Left hindlimb (tissue), 1 donor: ENCODE data around the gene C19orf47.

Experiments
- DNase-seq: peaks from one replicate; pipeline ENCODE4 v3.0.0-alpha.2; 2018

C19orf47 gene

DNA sequence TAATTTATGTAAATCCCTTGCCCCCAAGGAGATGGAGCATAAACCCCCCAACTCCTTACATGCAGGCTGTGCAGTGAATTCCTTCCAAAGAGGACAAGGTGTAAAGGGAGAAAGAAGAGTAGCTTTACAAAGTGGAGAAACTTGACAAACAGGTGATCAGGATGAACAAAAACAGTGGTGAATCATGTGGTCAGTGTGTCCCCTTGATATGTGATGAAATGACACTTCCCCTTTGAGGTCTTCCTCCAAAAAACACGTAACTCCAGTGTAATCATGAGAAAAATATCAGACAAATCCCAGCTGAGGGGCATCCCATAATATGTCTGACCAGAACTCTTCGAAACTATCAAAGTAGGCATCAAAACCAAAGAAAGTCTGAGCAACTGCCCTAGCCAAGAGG, 33.5 kb downstream of the C19orf47 start:
- DNase-seq = no peak

GRCh38 chr19:40313229-40313983, 34.8 kb downstream of the C19orf47 start:
- DNase-seq = no peak

GRCh38 chr19:40312533-40312932, 35.7 kb downstream of the C19orf47 start:
- no peak for DNase-seq

GRCh38 chr19:40309666-40310065, 38.5 kb downstream of the C19orf47 start:
- DNase-seq = no peak

DNA sequence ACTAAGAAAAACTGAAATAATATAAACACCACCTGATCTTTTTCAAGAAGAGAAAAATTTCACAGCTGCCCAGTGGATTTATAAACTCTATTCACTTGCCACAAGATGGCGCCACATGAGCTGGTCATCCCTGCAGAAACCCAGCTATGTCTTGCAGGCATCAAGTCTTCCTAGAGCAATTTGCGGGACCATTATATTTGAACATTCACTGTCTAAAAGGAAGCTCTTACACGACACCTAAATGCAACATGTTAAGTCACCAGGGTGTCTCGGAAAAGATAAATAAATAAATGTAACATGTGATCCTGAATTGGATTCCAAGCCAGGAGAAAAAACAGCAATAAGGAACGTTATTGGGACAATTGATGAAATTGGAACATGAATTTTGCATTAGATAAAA, 42.8 kb downstream of the C19orf47 start:
- peak; percentile 82 for DNase-seq

DNA sequence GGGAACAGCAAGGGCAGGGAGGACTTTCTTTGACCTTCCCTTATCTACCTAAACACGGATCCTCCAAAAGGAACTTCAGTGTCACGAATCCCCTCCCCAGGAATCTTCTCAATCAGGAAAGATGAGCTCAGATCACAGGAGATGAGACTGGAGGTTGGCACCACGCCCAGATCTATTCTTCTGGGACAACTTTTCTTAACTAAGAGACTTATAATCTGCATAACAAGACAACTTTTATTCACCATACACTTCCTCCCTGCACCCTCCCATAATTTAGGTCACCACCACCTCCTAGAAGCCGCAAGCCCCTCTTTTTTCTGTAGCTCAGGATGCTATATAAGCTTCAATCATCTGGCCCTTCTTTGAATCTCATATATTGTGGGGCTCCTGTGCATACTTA, 43.9 kb downstream of the C19orf47 start:
- no peak for DNase-seq

GRCh38 chr19:40303765-40304164, 44.4 kb downstream of the C19orf47 start:
- no peak for DNase-seq

GRCh38 chr19:40302224-40303011, 45.8 kb downstream of the C19orf47 start:
- no peak for DNase-seq

DNA sequence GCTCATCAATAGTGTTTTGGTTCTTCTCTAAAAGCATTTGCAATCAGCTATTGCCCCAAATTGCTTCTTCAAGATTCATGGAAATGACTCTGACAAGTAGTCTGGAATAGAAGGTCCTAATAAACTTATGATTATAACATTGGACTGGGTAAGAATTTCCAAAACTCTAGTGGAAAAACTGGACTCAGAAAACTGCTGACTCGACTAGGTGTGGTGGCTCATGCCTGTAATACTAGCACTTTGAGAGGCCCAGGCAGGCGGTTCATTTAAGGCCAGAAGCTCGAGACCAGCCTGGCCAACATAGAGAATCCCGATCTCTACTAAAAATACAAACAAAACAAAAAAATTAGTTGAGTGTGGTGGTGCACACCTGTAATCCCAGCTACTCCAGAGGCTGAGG, 47.5 kb downstream of the C19orf47 start:
- DNase-seq = no peak

- no peak for DNase-seq
Measured at GRCh38 chr19:40298026-40298425, 50.2 kb downstream of the C19orf47 start.

DNA sequence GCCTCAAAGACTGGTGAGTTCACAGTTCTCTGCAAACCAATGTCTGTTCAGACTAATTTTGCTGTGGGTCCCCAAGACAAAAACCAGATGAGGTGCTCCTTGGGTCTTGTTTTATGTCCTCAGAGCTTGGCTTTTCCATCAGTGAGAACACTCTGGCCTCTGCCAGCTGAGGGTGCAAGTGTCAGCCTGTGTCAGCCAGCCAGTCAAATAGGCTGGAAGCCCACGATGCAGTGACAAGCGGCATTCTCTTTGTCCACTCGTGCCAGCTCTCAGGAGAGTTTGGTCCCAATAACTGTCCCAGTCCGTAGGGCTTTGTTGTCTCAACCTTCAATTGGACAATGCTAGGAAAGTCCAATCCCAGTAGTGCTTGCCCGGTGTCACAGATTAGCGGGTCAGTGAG, 53.6 kb downstream of the C19orf47 start:
- DNase-seq = no peak

DNA sequence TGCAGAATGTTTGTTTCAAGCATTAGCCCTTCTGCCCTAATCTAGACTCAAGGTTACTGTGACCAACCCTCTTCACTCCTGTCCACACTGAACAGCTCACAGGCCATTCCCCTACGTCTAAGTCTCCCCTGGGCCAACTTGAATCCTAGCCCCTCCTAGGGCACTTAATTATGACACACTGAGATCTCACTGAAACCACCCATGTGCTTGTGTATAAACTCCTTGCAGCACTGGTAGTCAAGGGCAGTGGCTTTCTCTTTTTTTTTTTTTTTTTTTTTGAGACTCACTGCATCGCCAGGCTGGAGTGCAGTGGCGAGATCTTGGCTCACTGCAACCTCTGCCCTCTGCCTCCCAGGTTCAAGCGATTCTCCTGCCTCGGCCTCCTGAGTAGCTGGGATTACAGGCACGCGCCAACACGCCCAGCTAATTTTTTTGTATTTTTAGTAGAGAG, 61.2 kb downstream of the C19orf47 start:
- no peak for DNase-seq

- DNase-seq = no peak
Measured at GRCh38 chr19:40286235-40286970, 61.8 kb downstream of the C19orf47 start.

DNA sequence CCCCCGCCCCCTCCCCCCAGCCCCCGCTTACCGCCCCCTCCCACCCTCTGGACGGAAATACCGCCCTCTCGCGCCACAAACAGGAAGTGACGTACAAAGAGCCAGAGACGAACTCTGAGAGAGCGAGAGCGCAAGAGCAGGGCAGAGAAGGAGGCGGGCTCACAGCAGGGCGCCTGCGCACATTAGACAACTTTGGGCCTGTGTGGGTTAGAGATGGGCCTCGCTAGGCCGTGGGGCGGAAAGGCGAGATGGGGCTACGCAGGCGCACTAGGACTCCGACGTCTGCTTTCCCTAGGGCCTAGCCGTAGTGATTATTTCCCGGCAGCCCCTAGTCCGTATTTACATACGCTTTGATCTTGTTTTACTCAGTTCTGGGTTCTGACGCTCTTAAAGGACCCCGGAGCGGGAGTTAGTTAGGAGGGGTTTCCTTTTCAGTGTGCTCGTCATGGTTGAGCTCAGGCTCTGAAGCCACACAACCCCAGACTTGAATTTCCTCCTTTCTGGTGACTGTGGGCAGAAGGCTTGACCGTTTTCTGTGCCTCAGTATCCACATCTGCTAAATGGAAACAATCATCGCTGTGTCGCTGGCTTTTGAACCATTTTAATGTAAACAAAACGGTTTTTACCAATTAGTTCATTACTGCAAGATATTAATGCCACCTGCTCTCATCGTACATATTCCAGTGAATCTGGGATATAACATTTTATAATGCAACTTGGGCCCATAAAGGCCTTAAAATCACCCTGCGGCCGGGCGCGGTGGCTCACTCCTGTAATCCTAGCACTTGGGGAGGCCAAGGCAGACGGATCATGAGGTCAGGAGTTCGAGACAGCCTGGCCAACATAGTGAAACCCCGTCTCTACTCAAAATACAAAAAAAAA, 62.6 kb downstream of the C19orf47 start:
- DNase-seq = peak; percentile 100

- peak; percentile 90 for DNase-seq
Measured at GRCh38 chr19:40284501-40285352, 63.5 kb downstream of the C19orf47 start, which contains the start of gene AKT2. TSS of gene AKT2 (minus strand) at chr19:40285345. CDS start at chr19:40265267, 20,078 bp downstream.

- no peak for DNase-seq
Measured at GRCh38 chr19:40284251-40284500, 64.0 kb downstream of the C19orf47 start.

- peak; percentile 61 for DNase-seq
Measured at GRCh38 chr19:40283414-40284250, 64.6 kb downstream of the C19orf47 start.

DNA sequence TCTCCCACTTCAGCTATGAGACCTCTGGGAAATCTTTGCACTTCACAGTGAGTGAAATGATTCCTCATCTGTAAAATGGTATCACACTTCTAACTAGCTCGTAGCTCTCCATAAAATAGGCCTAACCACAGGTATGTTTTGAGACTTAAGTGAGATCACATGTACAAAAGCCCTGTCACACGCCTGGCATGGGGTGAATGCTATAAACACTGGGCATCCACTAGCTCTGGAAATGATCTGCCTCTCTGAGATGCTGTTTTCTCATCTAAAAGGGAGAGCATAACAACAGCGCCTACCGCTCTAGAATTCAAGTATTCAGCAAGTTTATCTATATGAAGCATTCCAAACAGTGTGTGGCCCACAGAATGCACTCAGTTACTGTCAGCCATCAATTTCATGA, 65.3 kb downstream of the C19orf47 start:
- DNase-seq = no peak

GRCh38 chr19:40282209-40282580, 66.0 kb downstream of the C19orf47 start:
- DNase-seq = no peak

DNA sequence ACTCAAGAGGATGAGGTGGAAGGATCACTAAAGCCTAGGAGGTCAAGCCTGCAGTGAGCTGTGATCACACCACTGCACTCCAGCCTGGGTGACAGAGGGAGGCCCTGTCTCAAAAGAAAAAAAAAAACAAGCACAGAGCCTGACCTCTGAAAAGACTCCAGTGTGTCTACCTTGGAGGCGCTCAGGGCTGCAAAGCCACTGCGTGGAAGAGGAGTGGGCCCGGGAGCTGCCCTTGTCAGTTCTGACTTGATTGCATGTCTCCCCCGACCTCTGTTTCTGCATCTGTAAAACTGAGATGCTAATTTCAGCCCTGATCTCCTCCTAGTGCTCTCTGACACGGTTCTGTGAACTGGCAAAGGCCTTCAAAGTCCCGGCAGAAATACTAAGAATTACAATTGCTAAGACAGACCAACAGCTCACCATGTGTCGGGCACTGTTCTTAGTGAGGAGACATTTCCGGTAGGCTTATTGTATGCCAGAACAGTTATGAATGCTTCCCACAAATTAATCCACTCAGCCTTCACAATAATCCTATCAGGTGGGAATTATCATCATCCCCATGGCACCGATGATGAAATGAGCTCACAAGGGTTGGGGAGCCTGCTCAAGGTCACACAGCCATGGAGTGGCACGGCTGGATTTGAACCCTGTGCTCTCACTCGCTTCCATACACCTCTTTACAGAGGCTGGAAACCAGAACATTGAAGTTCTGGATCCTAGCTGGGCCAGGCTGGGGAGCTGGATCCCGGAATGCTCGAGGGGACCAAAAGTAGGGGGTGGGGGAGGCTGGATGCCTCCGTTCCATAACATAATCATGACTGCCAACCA, 66.6 kb downstream of the C19orf47 start:
- no peak for DNase-seq
